Hematopoietic multipotent progenitor cell treated with erythropoietin and hydrocortisone succinate and interleukin-3 and kit ligand, for 17 days (in vitro differentiated cells): ENCODE data around the gene SLC17A9.

Experiments used
- DNase-seq: peaks from one replicate; pipeline ENCODE4 v3.0.0-alpha.2; 2015; ENCODE audit warnings: low spot score

The SLC17A9 gene

DNA sequence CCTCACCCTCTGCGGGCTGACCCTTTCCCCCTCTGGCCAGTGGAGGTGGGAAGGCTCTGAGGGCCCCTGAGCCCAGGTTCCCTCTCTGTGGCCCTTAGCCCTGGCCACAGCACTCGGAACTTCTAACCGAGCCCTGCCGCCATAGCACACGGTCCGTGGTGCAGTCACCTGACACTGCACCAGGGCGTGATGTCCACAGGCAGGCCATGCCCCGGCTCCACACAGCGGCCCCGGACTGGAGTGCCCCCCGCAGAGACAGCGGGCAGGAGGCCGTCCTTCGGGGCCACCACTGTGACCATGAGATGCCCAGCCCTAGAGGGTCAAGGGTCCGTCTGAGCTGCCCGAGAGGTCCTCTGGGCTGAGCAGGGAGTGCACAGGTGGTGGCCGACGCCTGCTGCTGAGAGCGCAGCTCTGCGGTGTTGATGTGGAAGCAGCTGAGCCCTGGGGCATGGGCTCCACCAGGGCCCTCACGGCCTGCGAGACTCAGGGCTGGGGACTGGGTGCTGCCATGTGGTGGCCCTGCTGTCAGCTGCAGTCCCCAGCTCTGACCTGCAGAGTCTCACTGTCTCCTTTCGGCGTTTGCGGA, 65.4 kb downstream of the SLC17A9 start:
- no peak for DNase-seq
